Breast epithelium (tissue), 3 donors: ENCODE measurements around the gene TMEM100.

Experiments
- CTCF ChIP-seq, 3 donors: fragments of 450-650 bp; IDR thresholded peaks; one replicate each; pipeline ENCODE4 v1.5.1; 2016 to 2017; ENCODE audit warnings: antibody characterized with exemption in 3 of 3, mild to moderate bottlenecking in 3 of 3, moderate library complexity in 3 of 3
- POLR2AphosphoS5 ChIP-seq, 3 donors: sonication (generic); formaldehyde crosslinking; IDR thresholded peaks; one replicate each; pipeline ENCODE4 v1.6.1; 2017; ENCODE audit warnings: antibody characterized with exemption in 3 of 3

- no peak for TF ChIP-seq CTCF (IDR thresholded peaks at IDR 0.05)
- TF ChIP-seq POLR2AphosphoS5 (IDR thresholded peaks at IDR 0.05) = no peak
Measured at GRCh38 chr17:55743103-55743679, 20.5 kb upstream of the TMEM100 start.
